ENCODE results near the gene RTL3.

DNA sequence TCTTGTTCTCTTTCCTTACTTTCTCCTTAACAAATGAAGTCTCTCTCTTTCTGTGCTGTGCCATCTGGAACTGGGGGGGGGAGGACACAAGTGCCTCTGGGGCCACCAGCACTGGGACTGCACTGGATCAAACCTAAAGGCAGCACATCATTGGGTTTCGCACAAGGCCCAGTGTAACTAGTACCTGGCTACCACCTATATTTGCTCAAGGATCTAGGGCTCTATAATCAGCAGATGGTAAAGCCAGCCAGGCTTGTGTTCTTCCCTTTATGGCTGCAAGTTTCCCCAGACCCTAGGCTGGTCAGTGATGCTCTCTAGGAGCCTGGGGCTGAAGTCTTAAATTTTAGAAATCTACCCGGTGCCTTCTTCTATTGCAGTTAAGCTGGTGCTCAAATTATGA, 40.1 kb downstream of the RTL3 start:
- TF ChIP-seq CTCF (IDR thresholded peaks at IDR 0.05) (no peak), EP300 (IDR thresholded peaks at IDR 0.05) (no peak), NFE2L2 (conservative IDR thresholded peaks at IDR 0.05; ENCODE audit: low read length) (no peak), KDM5A (IDR thresholded peaks at IDR 0.05) (no peak), HOXB13 (CRISPR knock-in tag; IDR thresholded peaks at IDR 0.05; ENCODE audit: low read depth) (no peak), POLR2A (IDR thresholded peaks at IDR 0.05; ENCODE audit: low read length) (no peak), PBX3 (IDR thresholded peaks at IDR 0.05) (no peak), NPAS2 (CRISPR knock-in tag; IDR thresholded peaks at IDR 0.05; ENCODE audit: borderline replicate concordance) (no peak)
- TF ChIP-seq, protein P1, sequence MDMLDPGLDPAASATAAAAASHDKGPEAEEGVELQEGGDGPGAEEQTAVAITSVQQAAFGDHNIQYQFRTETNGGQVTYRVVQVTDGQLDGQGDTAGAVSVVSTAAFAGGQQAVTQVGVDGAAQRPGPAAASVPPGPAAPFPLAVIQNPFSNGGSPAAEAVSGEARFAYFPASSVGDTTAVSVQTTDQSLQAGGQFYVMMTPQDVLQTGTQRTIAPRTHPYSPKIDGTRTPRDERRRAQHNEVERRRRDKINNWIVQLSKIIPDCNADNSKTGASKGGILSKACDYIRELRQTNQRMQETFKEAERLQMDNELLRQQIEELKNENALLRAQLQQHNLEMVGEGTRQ (IDR thresholded peaks at IDR 0.05) = no peak
- TF ChIP-seq, protein P2, sequence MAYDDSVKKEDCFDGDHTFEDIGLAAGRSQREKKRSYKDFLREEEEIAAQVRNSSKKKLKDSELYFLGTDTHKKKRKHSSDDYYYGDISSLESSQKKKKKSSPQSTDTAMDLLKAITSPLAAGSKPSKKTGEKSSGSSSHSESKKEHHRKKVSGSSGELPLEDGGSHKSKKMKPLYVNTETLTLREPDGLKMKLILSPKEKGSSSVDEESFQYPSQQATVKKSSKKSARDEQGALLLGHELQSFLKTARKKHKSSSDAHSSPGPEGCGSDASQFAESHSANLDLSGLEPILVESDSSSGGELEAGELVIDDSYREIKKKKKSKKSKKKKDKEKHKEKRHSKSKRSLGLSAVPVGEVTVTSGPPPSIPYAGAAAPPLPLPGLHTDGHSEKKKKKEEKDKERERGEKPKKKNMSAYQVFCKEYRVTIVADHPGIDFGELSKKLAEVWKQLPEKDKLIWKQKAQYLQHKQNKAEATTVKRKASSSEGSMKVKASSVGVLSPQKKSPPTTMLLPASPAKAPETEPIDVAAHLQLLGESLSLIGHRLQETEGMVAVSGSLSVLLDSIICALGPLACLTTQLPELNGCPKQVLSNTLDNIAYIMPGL (CRISPR knock-in tag; IDR thresholded peaks at IDR 0.05; ENCODE audit: borderline replicate concordance) = no peak
- TF ChIP-seq, protein P3, sequence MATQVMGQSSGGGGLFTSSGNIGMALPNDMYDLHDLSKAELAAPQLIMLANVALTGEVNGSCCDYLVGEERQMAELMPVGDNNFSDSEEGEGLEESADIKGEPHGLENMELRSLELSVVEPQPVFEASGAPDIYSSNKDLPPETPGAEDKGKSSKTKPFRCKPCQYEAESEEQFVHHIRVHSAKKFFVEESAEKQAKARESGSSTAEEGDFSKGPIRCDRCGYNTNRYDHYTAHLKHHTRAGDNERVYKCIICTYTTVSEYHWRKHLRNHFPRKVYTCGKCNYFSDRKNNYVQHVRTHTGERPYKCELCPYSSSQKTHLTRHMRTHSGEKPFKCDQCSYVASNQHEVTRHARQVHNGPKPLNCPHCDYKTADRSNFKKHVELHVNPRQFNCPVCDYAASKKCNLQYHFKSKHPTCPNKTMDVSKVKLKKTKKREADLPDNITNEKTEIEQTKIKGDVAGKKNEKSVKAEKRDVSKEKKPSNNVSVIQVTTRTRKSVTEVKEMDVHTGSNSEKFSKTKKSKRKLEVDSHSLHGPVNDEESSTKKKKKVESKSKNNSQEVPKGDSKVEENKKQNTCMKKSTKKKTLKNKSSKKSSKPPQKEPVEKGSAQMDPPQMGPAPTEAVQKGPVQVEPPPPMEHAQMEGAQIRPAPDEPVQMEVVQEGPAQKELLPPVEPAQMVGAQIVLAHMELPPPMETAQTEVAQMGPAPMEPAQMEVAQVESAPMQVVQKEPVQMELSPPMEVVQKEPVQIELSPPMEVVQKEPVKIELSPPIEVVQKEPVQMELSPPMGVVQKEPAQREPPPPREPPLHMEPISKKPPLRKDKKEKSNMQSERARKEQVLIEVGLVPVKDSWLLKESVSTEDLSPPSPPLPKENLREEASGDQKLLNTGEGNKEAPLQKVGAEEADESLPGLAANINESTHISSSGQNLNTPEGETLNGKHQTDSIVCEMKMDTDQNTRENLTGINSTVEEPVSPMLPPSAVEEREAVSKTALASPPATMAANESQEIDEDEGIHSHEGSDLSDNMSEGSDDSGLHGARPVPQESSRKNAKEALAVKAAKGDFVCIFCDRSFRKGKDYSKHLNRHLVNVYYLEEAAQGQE (IDR thresholded peaks at IDR 0.05) = no peak
